HepG2 (cell line): ENCODE measurements around the gene MTA1. TPM values are rescaled to one million over a fixed set of nuclear protein-coding genes. Genes with fewer than 3 reads are reported as not detected.

Source experiments
- AKAP8 ChIP-seq: sonication (generic); formaldehyde crosslinking; IDR thresholded peaks from 2 replicates; pipeline ENCODE4 v1.5.1; 2020; ENCODE audit warnings: mild to moderate bottlenecking, missing genetic modification reagents
- ARID4A ChIP-seq: sonication (generic); formaldehyde crosslinking; IDR thresholded peaks from 2 replicates; pipeline ENCODE4 v1.5.0; 2020; ENCODE audit warnings: mild to moderate bottlenecking, missing genetic modification reagents, borderline replicate concordance
- GMEB2 ChIP-seq: IDR thresholded peaks from 2 replicates; pipeline ENCODE4 v1.6.1; 2016; ENCODE audit warnings: missing biosample characterization, missing genetic modification reagents, low read depth
- HNF4A ChIP-seq: sonication (generic); formaldehyde crosslinking; IDR thresholded peaks from 2 replicates; pipeline ENCODE4 v1.4.0; 2020; ENCODE audit warnings: missing genetic modification reagents
- HNRNPLL ChIP-seq: fragments of 200-400 bp; formaldehyde crosslinking; IDR thresholded peaks from 2 replicates; pipeline ENCODE4 v1.6.1; 2017; ENCODE audit warnings: mild to moderate bottlenecking, low read depth, low read length; ENCODE audit not compliant: poor library complexity, severe bottlenecking
- KDM2A ChIP-seq: sonication (generic); formaldehyde crosslinking; IDR thresholded peaks from 2 replicates; pipeline ENCODE4 v1.4.0; 2020; ENCODE audit warnings: low read depth, missing genetic modification reagents, borderline replicate concordance
- MAFK ChIP-seq, 2 experiments: IDR thresholded peaks in 1 of 2; conservative IDR thresholded peaks in 1 of 2; 2 replicates each; pipeline ENCODE4 v1.6.1; 2011; ENCODE audit warnings: improper control_type of control experiment in 2 of 2, low read length in 2 of 2
- NFKB2 ChIP-seq: sonication (generic); formaldehyde crosslinking; IDR thresholded peaks from 2 replicates; pipeline ENCODE4 v1.4.0; 2020; ENCODE audit warnings: missing genetic modification reagents, borderline replicate concordance
- POLR2AphosphoS2 ChIP-seq: IDR thresholded peaks from 2 replicates; pipeline ENCODE4 v1.6.1; 2011; ENCODE audit warnings: low read depth, low read length, improper control_type of control experiment
- SALL2 ChIP-seq: sonication (generic); formaldehyde crosslinking; IDR thresholded peaks from 2 replicates; pipeline ENCODE4 v1.8.1; 2023; ENCODE audit warnings: mild to moderate bottlenecking, missing genetic modification reagents, inconsistent platforms
- SIX1 ChIP-seq: sonication (generic); formaldehyde crosslinking; IDR thresholded peaks from 2 replicates; pipeline ENCODE4 v1.4.0; 2020; ENCODE audit warnings: missing genetic modification reagents, borderline replicate concordance
- SRF ChIP-seq: IDR thresholded peaks from 2 replicates; pipeline ENCODE4 v1.6.1; 2011; ENCODE audit warnings: mild to moderate bottlenecking, low read depth, low read length, moderate library complexity
- ZHX2 ChIP-seq, 2 experiments: sonication (generic) in 1 of 2; formaldehyde crosslinking in 1 of 2; IDR thresholded peaks; 2 replicates each; pipeline versions ENCODE4 v1.6.1 to v1.9.0; 2014 to 2022; ENCODE audit warnings: antibody characterized with exemption in 1 of 2, borderline replicate concordance in 1 of 2, inconsistent platforms in 1 of 2, low read depth in 1 of 2, missing genetic modification reagents in 1 of 2
- ZNF101 ChIP-seq: sonication (generic); formaldehyde crosslinking; IDR thresholded peaks from 2 replicates; pipeline ENCODE4 v1.4.0; 2020; ENCODE audit warnings: mild to moderate bottlenecking, low read depth, missing genetic modification reagents, borderline replicate concordance
- ZNF460 ChIP-seq: sonication (generic); formaldehyde crosslinking; IDR thresholded peaks from 2 replicates; pipeline ENCODE4 v1.5.1; 2020; ENCODE audit warnings: missing genetic modification reagents, mild to moderate bottlenecking, borderline replicate concordance
- ZNF563 ChIP-seq: sonication (generic); formaldehyde crosslinking; IDR thresholded peaks from 2 replicates; pipeline ENCODE4 v1.8.0; 2022; ENCODE audit warnings: mild to moderate bottlenecking, moderate library complexity, missing genetic modification reagents
- ZSCAN22 ChIP-seq: sonication (generic); formaldehyde crosslinking; IDR thresholded peaks from 2 replicates; pipeline ENCODE4 v1.4.0; 2020; ENCODE audit warnings: mild to moderate bottlenecking, missing genetic modification reagents
- polyA plus RNA-seq, 8 experiments: library from polyadenylated mRNA; depleted of rRNA in 3 of 8; stranded (reverse) in 7 of 8; unstranded in 1 of 8; fragments of >200 nt; fragmentation: Illumina TruSeq in 4 of 8; extraction: Trizol in 4 of 8; gene quantifications; 2 replicates each; pipeline versions ENCODE4 v1.2.1 to v1.2.3, GENCODE V29; 2011 to 2016; ENCODE audit warnings: low read depth in 4 of 8, missing spikeins in 1 of 8, mixed read lengths in 1 of 8; ENCODE audit not compliant: insufficient read depth in 1 of 8
- total RNA-seq, 5 experiments: library from RNA; depleted of rRNA; stranded (reverse); fragments of >200 nt; fragmentation: Illumina TruSeq; extraction: Trizol; gene quantifications; 2 replicates each; pipeline ENCODE4 v1.2.3, GENCODE V29; 2016; ENCODE audit warnings: low read depth in 1 of 5

The MTA1 gene
- total and polyA plus RNA-seq, 2 of the 13 experiments (the other 11 are each of a cell fraction or from before 2014, with no cell fraction given), result 35.2 to 85.8 TPM

GRCh38 chr14:105503935-105504692 is 84.5 kb downstream of the MTA1 start (continued):
- TF ChIP-seq MAFK (conservative IDR thresholded peaks at IDR 0.05 in 1 of 2, IDR thresholded peaks at IDR 0.05 in 1 of 2; ENCODE audit: low read length in 2 of 2) (no peak), SRF (no peak), SALL2 (CRISPR knock-in tag) (no peak), HNRNPLL (no peak), ZHX2 (IDR thresholded peaks at IDR 0.05; ENCODE audit: low read depth) (no peak), ZHX2 (CRISPR knock-in tag; IDR thresholded peaks at IDR 0.05; ENCODE audit: borderline replicate concordance) (no peak), GMEB2 (no peak), ZNF101 (CRISPR knock-in tag) (no peak), ZNF563 (CRISPR knock-in tag) (no peak), ZNF460 (CRISPR knock-in tag) (no peak), NFKB2 (peak; percentile 45; the same call in 1 of the 2 replicates), SIX1 (CRISPR knock-in tag) (no peak), AKAP8 (CRISPR knock-in tag) (no peak), KDM2A (CRISPR knock-in tag) (peak; percentile 17; the same call in 1 of the 2 replicates), ZSCAN22 (CRISPR knock-in tag) (no peak), ARID4A (CRISPR knock-in tag) (peak; percentile 25; the same call in 1 of the 2 replicates), POLR2AphosphoS2 (no peak), HNF4A (no peak)
